Endothelial cell of umbilical vein (primary cell): ENCODE measurements around the gene ANKRD13C.

Source experiments
- CTCF ChIP-seq, 2 donors: IDR thresholded peaks; 1 replicate in 1 of 2; 2 replicates in 1 of 2; pipeline ENCODE4 v1.5.1; 2011; ENCODE audit warnings: low read length in 2 of 2, mild to moderate bottlenecking in 2 of 2, moderate library complexity in 2 of 2, control low read depth in 1 of 2, inconsistent platforms in 1 of 2, low read depth in 1 of 2; ENCODE audit not compliant: insufficient read depth in 1 of 2; ENCODE audit errors: extremely low read depth in 1 of 2
- EZH2 ChIP-seq: IDR thresholded peaks from 2 replicates; pipeline ENCODE4 v1.6.1; 2012; ENCODE audit warnings: borderline replicate concordance, low read depth, mild to moderate bottlenecking, moderate library complexity, low read length, inconsistent platforms; ENCODE audit not compliant: severe bottlenecking
- POLR2A ChIP-seq: IDR thresholded peaks from 2 replicates; pipeline ENCODE4 v1.6.1; 2012; ENCODE audit warnings: low read depth, mild to moderate bottlenecking, control low read depth, low read length
- POLR2AphosphoS5 ChIP-seq: IDR thresholded peaks from 2 replicates; pipeline ENCODE4 v1.6.1; 2012; ENCODE audit warnings: low read depth, mild to moderate bottlenecking, control low read depth, low read length, moderate library complexity; ENCODE audit not compliant: insufficient read depth

GRCh38 chr1:70210820-70211219 lies 143.7 kb downstream of the ANKRD13C start:
- TF ChIP-seq EZH2 = no peak
- TF ChIP-seq CTCF (IDR thresholded peaks at IDR 0.05; ENCODE audit: extremely low read depth in 1 of 2, insufficient read depth in 1 of 2, low read depth in 1 of 2, low read length in 2 of 2) = no peak
- TF ChIP-seq POLR2AphosphoS5 = no peak
- no peak for TF ChIP-seq POLR2A
